Naive thymus-derived CD4-positive, alpha-beta T cell (primary cell): ENCODE data around the gene LGR5. TPM values are rescaled to one million over a fixed set of nuclear protein-coding genes. Genes with fewer than 3 reads are reported as not detected.
A peak's percentile ranks its signal among the peaks of the same experiment; 100 is the strongest.

ENCODE experiments used
- ATAC-seq: fragments of 150-1000 bp; cut with Tn5 transposase; 2 replicates; pipeline ENCODE4 v1.10.0; 2021; ENCODE audit warnings: mild to moderate bottlenecking, moderate library complexity
- CTCF ChIA-PET: fragments of 350-600 bp; sonication (Branson Sonifier 250); formaldehyde crosslinking; loops from one replicate; lab custom pipeline; 2021; ENCODE audit warnings: antibody characterized with exemption; lab: Charles Lee
- POLR2A ChIA-PET: fragments of 350-600 bp; sonication (Branson Sonifier 250); formaldehyde crosslinking; loops from one replicate; lab custom pipeline; 2021; ENCODE audit warnings: antibody characterized with exemption, inconsistent platforms; lab: Charles Lee
- DNase-seq, 9 donors: peaks; one replicate each; pipeline versions ENCODE4 v3.0.0 to v3.0.0-alpha.2; 2020 to 2022; ENCODE audit warnings: mixed read lengths in 1 of 9
- H3K27ac ChIP-seq: one replicate; pipeline ENCODE4 v1.7.0; 2013; ENCODE audit warnings: mild to moderate bottlenecking, low read depth, low read length, moderate library complexity
- H3K27me3 ChIP-seq, 2 donors: one replicate each; pipeline ENCODE4 v1.7.0; 2013; ENCODE audit warnings: low read length in 2 of 2, mild to moderate bottlenecking in 2 of 2, moderate library complexity in 2 of 2; ENCODE audit not compliant: control insufficient read depth in 2 of 2, insufficient read depth in 2 of 2
- H3K36me3 ChIP-seq, 3 experiments: 1 replicate in 2 of 3; 2 replicates in 1 of 3; pipeline ENCODE4 v1.7.0; 2013; ENCODE audit warnings: low read length in 3 of 3, mild to moderate bottlenecking in 3 of 3, moderate library complexity in 1 of 3; ENCODE audit not compliant: insufficient read depth in 3 of 3, control insufficient read depth in 2 of 3
- H3K4me1 ChIP-seq, 2 donors: one replicate each; pipeline ENCODE4 v1.7.0; 2013; ENCODE audit warnings: low read length in 2 of 2, mild to moderate bottlenecking in 2 of 2, moderate library complexity in 1 of 2; ENCODE audit not compliant: control insufficient read depth in 2 of 2, insufficient read depth in 2 of 2
- H3K4me3 ChIP-seq: 2 replicates; pipeline ENCODE4 v1.7.0; 2013; ENCODE audit warnings: mild to moderate bottlenecking, low read length
- H3K9me3 ChIP-seq, 3 experiments: 1 replicate in 2 of 3; 2 replicates in 1 of 3; pipeline ENCODE4 v1.7.0; 2013; ENCODE audit warnings: low read length in 3 of 3; ENCODE audit not compliant: control insufficient read depth in 2 of 3
- H3K27ac Mint-ChIP-seq, 9 donors: one replicate each; pipeline ENCODE4 v1.8.0; 2020 to 2022; ENCODE audit warnings: mixed read lengths in 9 of 9, mild to moderate bottlenecking in 8 of 9, moderate library complexity in 5 of 9, inconsistent platforms in 2 of 9
- H3K27me3 Mint-ChIP-seq, 5 donors: one replicate each; pipeline ENCODE4 v1.8.0; 2021 to 2022; ENCODE audit warnings: mixed read lengths in 5 of 5, mild to moderate bottlenecking in 1 of 5
- H3K36me3 Mint-ChIP-seq, 5 donors: one replicate each; pipeline ENCODE4 v1.8.0; 2020 to 2022; ENCODE audit warnings: mixed read lengths in 5 of 5, mild to moderate bottlenecking in 3 of 5, inconsistent platforms in 1 of 5
- H3K4me1 Mint-ChIP-seq, 7 donors: one replicate each; pipeline ENCODE4 v1.8.0; 2020 to 2022; ENCODE audit warnings: mixed read lengths in 7 of 7, mild to moderate bottlenecking in 3 of 7, inconsistent platforms in 1 of 7
- H3K4me3 Mint-ChIP-seq, 10 donors: one replicate each; pipeline ENCODE4 v1.8.0; 2020 to 2022; ENCODE audit warnings: mild to moderate bottlenecking in 10 of 10, mixed read lengths in 10 of 10, moderate library complexity in 6 of 10, inconsistent platforms in 2 of 10
- H3K9me3 Mint-ChIP-seq, 11 donors: one replicate each; pipeline ENCODE4 v1.8.0; 2020 to 2022; ENCODE audit warnings: mixed read lengths in 11 of 11, mild to moderate bottlenecking in 4 of 11, inconsistent platforms in 1 of 11, moderate library complexity in 1 of 11
- intact Hi-C, 2 donors: fragments of 100-400 bp; cut with micrococcal nuclease; formaldehyde crosslinking; loops; one replicate each; pipeline ENCODE4 v1.15.1; 2023
- polyA plus RNA-seq, 2 donors: library from polyadenylated mRNA; unstranded; fragments of 300-500 nt; fragmentation: Illumina TruSeq; gene quantifications; one replicate each; pipeline ENCODE4 v1.2.3, GENCODE V29; 2021
- total RNA-seq, 6 experiments: library from RNA in 5 of 6; stranded (reverse) in 5 of 6; gene quantifications; 1 replicate in 5 of 6; 2 replicates in 1 of 6; pipeline ENCODE4 v1.2.3 and lab custom pipeline; 2021 to 2026

Gene LGR5
- total and polyA plus RNA-seq, 7 experiments from 2014 or later: not detected

- H3K36me3 ChIP-seq: no peaks in the 10 kb centered on the region
- no peak overlapping the region for H3K4me3 ChIP-seq
- Mint-ChIP-seq H3K27me3 (peaks cover 0 to 8% (median 6%) of the 10 kb centered on the region in 5 donors), H3K4me1 (no peaks in the 10 kb centered on the region), H3K9me3 (no peaks in the 10 kb centered on the region), H3K4me3 (no peak overlapping the region), H3K27ac (no peak overlapping the region), H3K36me3 (no peaks in the 10 kb centered on the region)
- H3K9me3 ChIP-seq: no peaks in the 10 kb centered on the region
- intact Hi-C loops: no loop called here
- POLR2A ChIA-PET: no interaction called here
- ATAC-seq: no peak
- no peak overlapping the region for H3K27ac ChIP-seq
- no peak for DNase-seq
- CTCF ChIA-PET: interaction anchor here (0.6 kb wide), 1 partner anchor 202 kb away, joined by 3 read pairs; no protein-coding TSS in a partner anchor
- H3K27me3 ChIP-seq: no peaks in the 10 kb centered on the region
- H3K4me1 ChIP-seq: no peaks in the 10 kb centered on the region
These were observed 139.2 kb downstream of the LGR5 start for GRCh38 chr12:71578694-71579258.

DNA sequence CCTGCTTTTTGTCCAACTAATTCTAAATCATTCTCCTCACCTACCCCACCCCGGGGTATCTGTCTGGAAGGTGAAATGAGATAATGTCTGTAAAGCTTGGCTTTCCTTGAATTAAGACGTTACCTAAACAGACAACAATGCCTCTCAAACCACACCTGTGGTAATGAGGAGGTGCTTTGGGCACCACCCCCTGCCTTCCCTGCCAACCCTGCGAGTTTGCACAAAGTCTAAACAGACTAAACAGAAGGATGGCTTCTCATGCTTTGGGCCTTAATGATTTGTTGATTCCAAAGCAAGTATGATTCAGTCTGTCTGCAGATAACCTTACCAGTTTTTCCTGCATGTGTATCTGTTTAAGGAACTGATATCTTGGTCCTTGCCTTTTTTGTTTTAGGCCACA is 141.6 kb downstream of the LGR5 start:
- ATAC-seq (no peak), DNase-seq (no peak)
- ChIA-PET CTCF (no interaction called here), POLR2A (no interaction called here)
- H3K27me3 ChIP-seq: no peaks in the 10 kb centered on the region
- no peak overlapping the region for H3K4me3 Mint-ChIP-seq
- no peaks in the 10 kb centered on the region for H3K9me3 Mint-ChIP-seq
- no peaks in the 10 kb centered on the region for H3K4me1 ChIP-seq
- no peaks in the 10 kb centered on the region for H3K36me3 Mint-ChIP-seq
- no peaks in the 10 kb centered on the region for H3K9me3 ChIP-seq
- H3K4me3 ChIP-seq: no peak overlapping the region
- H3K4me1 Mint-ChIP-seq: no peaks in the 10 kb centered on the region
- no peak overlapping the region for H3K27ac Mint-ChIP-seq
- H3K27me3 Mint-ChIP-seq: peaks cover 0 to 11% (median 4%) of the 10 kb centered on the region in 5 donors
- no peaks in the 10 kb centered on the region for H3K36me3 ChIP-seq
- H3K27ac ChIP-seq: no peak overlapping the region
- intact Hi-C loops: no loop called here

GRCh38 chr12:71582925-71583324 is 143.3 kb downstream of the LGR5 start:
- Histone ChIP-seq H3K36me3 (no peaks in the 10 kb centered on the region), H3K27ac (no peak overlapping the region), H3K9me3 (no peaks in the 10 kb centered on the region), H3K4me1 (no peaks in the 10 kb centered on the region), H3K4me3 (no peak overlapping the region), H3K27me3 (no peaks in the 10 kb centered on the region)
- POLR2A ChIA-PET: no interaction called here
- Mint-ChIP-seq H3K9me3 (no peaks in the 10 kb centered on the region), H3K4me3 (no peak overlapping the region), H3K36me3 (no peaks in the 10 kb centered on the region), H3K27me3 (peaks cover 0 to 11% (median 8%) of the 10 kb centered on the region in 5 donors), H3K27ac (no peak overlapping the region), H3K4me1 (no peaks in the 10 kb centered on the region)
- ATAC-seq (no peak), DNase-seq (no peak)
- CTCF ChIA-PET: no interaction called here
- intact Hi-C loops: no loop called here

GRCh38 chr12:71584356-71584755 is 144.8 kb downstream of the LGR5 start:
- intact Hi-C loops: no loop called here
- Histone ChIP-seq H3K4me3 (no peak overlapping the region), H3K27me3 (no peaks in the 10 kb centered on the region), H3K4me1 (no peaks in the 10 kb centered on the region), H3K9me3 (no peaks in the 10 kb centered on the region), H3K27ac (no peak overlapping the region), H3K36me3 (no peaks in the 10 kb centered on the region)
- DNase-seq (no peak), ATAC-seq (no peak)
- Mint-ChIP-seq H3K27me3 (peaks cover under 1 to 11% (median 5%) of the 10 kb centered on the region in 5 donors), H3K27ac (peak overlapping the region in 1 of 9 donors; percentile 66), H3K9me3 (no peaks in the 10 kb centered on the region), H3K36me3 (no peaks in the 10 kb centered on the region), H3K4me3 (no peak overlapping the region), H3K4me1 (peaks cover 0 to 1% (median 0%) of the 10 kb centered on the region in 7 donors)
- ChIA-PET CTCF (no interaction called here), POLR2A (no interaction called here)

GRCh38 chr12:71585218-71585617 is 145.6 kb downstream of the LGR5 start:
- Histone ChIP-seq H3K36me3 (no peaks in the 10 kb centered on the region), H3K4me3 (no peak overlapping the region), H3K27me3 (no peaks in the 10 kb centered on the region), H3K4me1 (no peaks in the 10 kb centered on the region), H3K9me3 (no peaks in the 10 kb centered on the region), H3K27ac (no peak overlapping the region)
- peaks cover 6 to 16% (median 13%) of the 10 kb centered on the region in 5 donors for H3K27me3 Mint-ChIP-seq
- POLR2A ChIA-PET: no interaction called here
- H3K9me3 Mint-ChIP-seq: no peaks in the 10 kb centered on the region
- DNase-seq (no peak), ATAC-seq (no peak)
- no peak overlapping the region for H3K27ac Mint-ChIP-seq
- H3K4me1 Mint-ChIP-seq: peaks cover 0 to 2% (median 0%) of the 10 kb centered on the region in 7 donors
- CTCF ChIA-PET: no interaction called here
- no peak overlapping the region for H3K4me3 Mint-ChIP-seq
- intact Hi-C loops: no loop called here
- H3K36me3 Mint-ChIP-seq: no peaks in the 10 kb centered on the region

GRCh38 chr12:71587012-71587411 is 147.4 kb downstream of the LGR5 start:
- Histone ChIP-seq H3K27ac (no peak overlapping the region), H3K4me3 (no peak overlapping the region), H3K9me3 (no peaks in the 10 kb centered on the region), H3K36me3 (no peaks in the 10 kb centered on the region), H3K27me3 (no peaks in the 10 kb centered on the region), H3K4me1 (no peaks in the 10 kb centered on the region)
- Mint-ChIP-seq H3K27ac (no peak overlapping the region), H3K4me1 (peaks cover 0 to 2% (median 0%) of the 10 kb centered on the region in 7 donors), H3K27me3 (peaks cover 8 to 29% (median 26%) of the 10 kb centered on the region in 5 donors), H3K36me3 (no peaks in the 10 kb centered on the region), H3K9me3 (no peaks in the 10 kb centered on the region), H3K4me3 (no peak overlapping the region)
- ATAC-seq (no peak), DNase-seq (no peak)
- ChIA-PET CTCF (no interaction called here), POLR2A (no interaction called here)
- intact Hi-C loops: no loop called here

DNA sequence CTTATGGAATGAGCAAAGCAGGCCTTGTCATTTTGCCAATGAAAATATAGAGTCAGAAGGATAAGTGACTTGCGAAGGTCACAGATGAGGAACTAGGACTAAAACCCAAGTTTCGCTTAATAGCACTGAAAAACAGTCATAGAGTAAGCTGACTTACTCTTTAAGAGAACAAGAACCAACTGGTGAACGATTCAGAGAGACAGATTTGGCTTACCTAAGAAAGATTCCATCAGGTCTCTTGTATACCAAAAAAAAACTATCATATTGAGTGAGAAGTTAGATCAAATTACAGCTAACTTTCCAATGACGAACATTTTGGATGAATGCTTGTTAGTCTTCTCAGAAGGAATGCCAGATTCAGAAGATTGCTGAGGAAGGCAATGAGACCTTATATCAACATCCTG is 149.9 kb downstream of the LGR5 start:
- H3K9me3 Mint-ChIP-seq: no peaks in the 10 kb centered on the region
- no peaks in the 10 kb centered on the region for H3K27me3 ChIP-seq
- no peak overlapping the region for H3K4me3 ChIP-seq
- H3K27me3 Mint-ChIP-seq: peaks cover 13 to 45% (median 42%) of the 10 kb centered on the region in 5 donors
- H3K4me3 Mint-ChIP-seq: no peak overlapping the region
- no peak overlapping the region for H3K27ac ChIP-seq
- ChIA-PET CTCF (interaction anchor here (0.6 kb wide), 1 partner anchor 48 kb away, joined by 5 read pairs; no protein-coding TSS in a partner anchor), POLR2A (no interaction called here)
- H3K36me3 Mint-ChIP-seq: no peaks in the 10 kb centered on the region
- no peaks in the 10 kb centered on the region for H3K9me3 ChIP-seq
- intact Hi-C loops: no loop called here
- DNase-seq (no peak), ATAC-seq (no peak)
- no peaks in the 10 kb centered on the region for H3K4me1 ChIP-seq
- H3K36me3 ChIP-seq: no peaks in the 10 kb centered on the region
- peaks cover 0 to 2% (median 0%) of the 10 kb centered on the region in 7 donors for H3K4me1 Mint-ChIP-seq
- no peak overlapping the region for H3K27ac Mint-ChIP-seq
